HEK293 (cell line): Measurements from ENCODE around the gene MTCL1.
A peak's percentile ranks its signal among the peaks of the same experiment; 100 is the strongest.

ENCODE experiments used
- CTCF ChIA-PET: fragments of 350-600 bp; formaldehyde crosslinking; extraction: SDS; loops from one replicate; lab custom pipeline; 2021; ENCODE audit warnings: antibody characterized with exemption; lab: Yijun Ruan, JAX
- POLR2A ChIA-PET: fragments of 300-600 bp; formaldehyde crosslinking; extraction: SDS; loops from one replicate; lab custom pipeline; 2020; ENCODE audit warnings: antibody characterized with exemption, inconsistent platforms; lab: Yijun Ruan, JAX
- H3K27ac ChIP-seq: fragments of 200-500 bp; sonication (Bioruptor generic); 2 replicates; pipeline ENCODE4 v1.5.1; 2014; ENCODE audit warnings: low read depth, low read length, control low read depth, inconsistent platforms; ENCODE audit errors: extremely low read depth
- H3K36me3 ChIP-seq, 2 experiments: fragments of 200-500 bp in 1 of 2; sonication (Bioruptor generic) in 1 of 2; 1 replicate in 1 of 2; 2 replicates in 1 of 2; pipeline ENCODE4 v1.5.1; 2014 to 2017; ENCODE audit warnings: inconsistent platforms in 2 of 2, low read length in 2 of 2; ENCODE audit not compliant: control insufficient read depth in 2 of 2, insufficient read depth in 1 of 2
- H3K4me1 ChIP-seq: fragments of 200-500 bp; sonication (Bioruptor generic); 2 replicates; pipeline ENCODE4 v1.5.1; 2014; ENCODE audit warnings: mild to moderate bottlenecking, low read length, inconsistent platforms; ENCODE audit not compliant: control insufficient read depth, insufficient read depth
- H3K4me3 ChIP-seq: 2 replicates; pipeline ENCODE4 v1.5.1; 2011; ENCODE audit warnings: low read depth, mild to moderate bottlenecking, control low read depth, low read length, moderate library complexity
- H3K9me3 ChIP-seq: fragments of 200-500 bp; sonication (Bioruptor generic); 2 replicates; pipeline ENCODE4 v1.5.1; 2014; ENCODE audit warnings: low read depth, low read length, inconsistent platforms; ENCODE audit not compliant: control insufficient read depth, insufficient read depth
- FEZF1 ChIP-seq: fragments of 450-650 bp; formaldehyde crosslinking; IDR thresholded peaks from 2 replicates; pipeline ENCODE4 v1.5.1; 2016; ENCODE audit warnings: missing biosample characterization, missing genetic modification characterization
- GLIS2 ChIP-seq: fragments of 450-650 bp; formaldehyde crosslinking; IDR thresholded peaks from 2 replicates; pipeline ENCODE4 v1.5.1; 2016; ENCODE audit warnings: missing biosample characterization, missing genetic modification characterization
- HOXD13 ChIP-seq: sonication (generic); formaldehyde crosslinking; IDR thresholded peaks from 2 replicates; pipeline ENCODE4 v1.8.0; 2022; ENCODE audit warnings: missing genetic modification reagents, borderline replicate concordance
- SCRT1 ChIP-seq: fragments of 450-650 bp; formaldehyde crosslinking; IDR thresholded peaks from 2 replicates; pipeline ENCODE4 v1.5.1; 2016; ENCODE audit warnings: missing biosample characterization, missing genetic modification characterization, borderline replicate concordance
- ZBTB44 ChIP-seq: fragments of 450-650 bp; IDR thresholded peaks from 2 replicates; pipeline ENCODE4 v1.5.1; 2018; ENCODE audit warnings: missing biosample characterization, mild to moderate bottlenecking, missing genetic modification characterization
- ZFP37 ChIP-seq: fragments of 450-650 bp; formaldehyde crosslinking; IDR thresholded peaks from 2 replicates; pipeline ENCODE4 v1.5.1; 2016; ENCODE audit warnings: missing biosample characterization, missing genetic modification characterization
- ZIC2 ChIP-seq: fragments of 450-650 bp; formaldehyde crosslinking; IDR thresholded peaks from 2 replicates; pipeline ENCODE4 v1.5.1; 2016; ENCODE audit warnings: missing biosample characterization, missing genetic modification characterization
- ZNF138 ChIP-seq: fragments of 450-650 bp; formaldehyde crosslinking; IDR thresholded peaks from 2 replicates; pipeline ENCODE4 v1.5.1; 2016; ENCODE audit warnings: missing biosample characterization, missing genetic modification characterization, borderline replicate concordance
- ZNF157 ChIP-seq: fragments of 450-650 bp; formaldehyde crosslinking; IDR thresholded peaks from 2 replicates; pipeline ENCODE4 v1.5.1; 2016; ENCODE audit warnings: missing biosample characterization, missing genetic modification characterization
- ZNF184 ChIP-seq: fragments of 450-650 bp; IDR thresholded peaks from 2 replicates; pipeline ENCODE4 v1.5.1; 2018; ENCODE audit warnings: missing biosample characterization, mild to moderate bottlenecking, missing genetic modification characterization
- ZNF266 ChIP-seq: fragments of 450-650 bp; formaldehyde crosslinking; IDR thresholded peaks from 2 replicates; pipeline ENCODE4 v1.5.1; 2016; ENCODE audit warnings: missing biosample characterization, missing genetic modification characterization, low read depth
- ZNF423 ChIP-seq: fragments of 450-650 bp; formaldehyde crosslinking; IDR thresholded peaks from 2 replicates; pipeline ENCODE4 v1.5.1; 2016; ENCODE audit warnings: missing biosample characterization, missing genetic modification characterization
- ZNF518A ChIP-seq: fragments of 450-650 bp; formaldehyde crosslinking; conservative IDR thresholded peaks from 2 replicates; pipeline ENCODE4 v1.5.1; 2016; ENCODE audit warnings: low read depth, missing biosample characterization, missing genetic modification characterization
- ZNF521 ChIP-seq: fragments of 450-650 bp; formaldehyde crosslinking; IDR thresholded peaks from 2 replicates; pipeline ENCODE4 v1.5.1; 2017; ENCODE audit warnings: missing biosample characterization, mild to moderate bottlenecking, missing genetic modification characterization
- ZNF610 ChIP-seq: fragments of 450-650 bp; formaldehyde crosslinking; IDR thresholded peaks from 2 replicates; pipeline ENCODE4 v1.5.1; 2016; ENCODE audit warnings: missing biosample characterization, missing genetic modification characterization, borderline replicate concordance
- ZNF626 ChIP-seq: fragments of 450-650 bp; sonication (Bioruptor Pico); formaldehyde crosslinking; IDR thresholded peaks from 2 replicates; pipeline ENCODE4 v1.5.1; 2018; ENCODE audit warnings: missing biosample characterization, missing genetic modification characterization, inconsistent platforms
- TF ChIP-seq, protein P1 (sequence below): fragments of 450-650 bp; formaldehyde crosslinking; IDR thresholded peaks from 2 replicates; pipeline ENCODE4 v1.5.0; 2017; ENCODE audit warnings: missing biosample characterization, missing genetic modification characterization, borderline replicate concordance

MTCL1 gene

GRCh38 chr18:8793445-8794155 is 88.2 kb downstream of the MTCL1 start:
- peaks cover 0 to 21% of the 10 kb centered on the region in 2 experiments; a peak in 1 of 3 replicates for H3K36me3 ChIP-seq
- CTCF ChIA-PET: interaction anchor here (0.8 kb wide), 1 partner anchor 1004 kb away, joined by 3 read pairs; no protein-coding TSS in a partner anchor
- H3K4me1 ChIP-seq: no peaks in the 10 kb centered on the region
- POLR2A ChIA-PET: interaction anchor here (1.0 kb wide), 1 partner anchor 82 kb away, joined by 3 read pairs; no protein-coding TSS in a partner anchor
- no peak overlapping the region for H3K4me3 ChIP-seq
- H3K9me3 ChIP-seq: no peaks in the 10 kb centered on the region
- H3K27ac ChIP-seq: no peak overlapping the region
- TF ChIP-seq ZNF610 (tag by site-specific recombination): no peak
- TF ChIP-seq ZFP37 (tag by site-specific recombination): no peak
- TF ChIP-seq, protein P1, sequence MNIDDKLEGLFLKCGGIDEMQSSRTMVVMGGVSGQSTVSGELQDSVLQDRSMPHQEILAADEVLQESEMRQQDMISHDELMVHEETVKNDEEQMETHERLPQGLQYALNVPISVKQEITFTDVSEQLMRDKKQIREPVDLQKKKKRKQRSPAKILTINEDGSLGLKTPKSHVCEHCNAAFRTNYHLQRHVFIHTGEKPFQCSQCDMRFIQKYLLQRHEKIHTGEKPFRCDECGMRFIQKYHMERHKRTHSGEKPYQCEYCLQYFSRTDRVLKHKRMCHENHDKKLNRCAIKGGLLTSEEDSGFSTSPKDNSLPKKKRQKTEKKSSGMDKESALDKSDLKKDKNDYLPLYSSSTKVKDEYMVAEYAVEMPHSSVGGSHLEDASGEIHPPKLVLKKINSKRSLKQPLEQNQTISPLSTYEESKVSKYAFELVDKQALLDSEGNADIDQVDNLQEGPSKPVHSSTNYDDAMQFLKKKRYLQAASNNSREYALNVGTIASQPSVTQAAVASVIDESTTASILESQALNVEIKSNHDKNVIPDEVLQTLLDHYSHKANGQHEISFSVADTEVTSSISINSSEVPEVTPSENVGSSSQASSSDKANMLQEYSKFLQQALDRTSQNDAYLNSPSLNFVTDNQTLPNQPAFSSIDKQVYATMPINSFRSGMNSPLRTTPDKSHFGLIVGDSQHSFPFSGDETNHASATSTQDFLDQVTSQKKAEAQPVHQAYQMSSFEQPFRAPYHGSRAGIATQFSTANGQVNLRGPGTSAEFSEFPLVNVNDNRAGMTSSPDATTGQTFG (tag by site-specific recombination): no peak
- TF ChIP-seq SCRT1 (tag by site-specific recombination): no peak
- TF ChIP-seq ZNF184 (tag by site-specific recombination): no peak
- no peak for TF ChIP-seq ZNF626 (tag by site-specific recombination)
- TF ChIP-seq ZNF521 (tag by site-specific recombination): no peak
- no peak for TF ChIP-seq ZNF266 (tag by site-specific recombination)
- TF ChIP-seq ZNF518A (tag by site-specific recombination): no peak

- TF ChIP-seq ZIC2 (tag by site-specific recombination) (peak; percentile 97), HOXD13 (CRISPR knock-in tag) (no peak), ZBTB44 (tag by site-specific recombination) (no peak), ZNF423 (peak; percentile 81), ZNF138 (tag by site-specific recombination) (no peak), ZNF157 (no peak), FEZF1 (tag by site-specific recombination) (0 out of 2 replicates have a peak, but pooled peaks have one; percentile 5), GLIS2 (0 out of 2 replicates have a peak, but pooled peaks have one; percentile 35)
Measured at GRCh38 chr18:8794156-8794933, 89.0 kb downstream of the MTCL1 start.

More at GRCh38 chr18:8794156-8794933, 89.0 kb downstream of the MTCL1 start:
- H3K27ac ChIP-seq: no peak overlapping the region
- no peak overlapping the region for H3K4me3 ChIP-seq
- CTCF ChIA-PET: no interaction called here
- no peaks in the 10 kb centered on the region for H3K9me3 ChIP-seq
- no peaks in the 10 kb centered on the region for H3K4me1 ChIP-seq
- H3K36me3 ChIP-seq: peaks cover 0 to 22% of the 10 kb centered on the region in 2 experiments; a peak in 1 of 3 replicates
- POLR2A ChIA-PET: interaction anchor here (1.0 kb wide), 1 partner anchor 82 kb away, joined by 3 read pairs; no protein-coding TSS in a partner anchor
